ENCODE results near the gene CYP2D6. TPM values are rescaled to one million over a fixed set of nuclear protein-coding genes. Genes with fewer than 3 reads are reported as not detected.

The CYP2D6 gene
- polyA plus RNA-seq, 3 donors: 4.5 TPM; not detected in 2

DNA sequence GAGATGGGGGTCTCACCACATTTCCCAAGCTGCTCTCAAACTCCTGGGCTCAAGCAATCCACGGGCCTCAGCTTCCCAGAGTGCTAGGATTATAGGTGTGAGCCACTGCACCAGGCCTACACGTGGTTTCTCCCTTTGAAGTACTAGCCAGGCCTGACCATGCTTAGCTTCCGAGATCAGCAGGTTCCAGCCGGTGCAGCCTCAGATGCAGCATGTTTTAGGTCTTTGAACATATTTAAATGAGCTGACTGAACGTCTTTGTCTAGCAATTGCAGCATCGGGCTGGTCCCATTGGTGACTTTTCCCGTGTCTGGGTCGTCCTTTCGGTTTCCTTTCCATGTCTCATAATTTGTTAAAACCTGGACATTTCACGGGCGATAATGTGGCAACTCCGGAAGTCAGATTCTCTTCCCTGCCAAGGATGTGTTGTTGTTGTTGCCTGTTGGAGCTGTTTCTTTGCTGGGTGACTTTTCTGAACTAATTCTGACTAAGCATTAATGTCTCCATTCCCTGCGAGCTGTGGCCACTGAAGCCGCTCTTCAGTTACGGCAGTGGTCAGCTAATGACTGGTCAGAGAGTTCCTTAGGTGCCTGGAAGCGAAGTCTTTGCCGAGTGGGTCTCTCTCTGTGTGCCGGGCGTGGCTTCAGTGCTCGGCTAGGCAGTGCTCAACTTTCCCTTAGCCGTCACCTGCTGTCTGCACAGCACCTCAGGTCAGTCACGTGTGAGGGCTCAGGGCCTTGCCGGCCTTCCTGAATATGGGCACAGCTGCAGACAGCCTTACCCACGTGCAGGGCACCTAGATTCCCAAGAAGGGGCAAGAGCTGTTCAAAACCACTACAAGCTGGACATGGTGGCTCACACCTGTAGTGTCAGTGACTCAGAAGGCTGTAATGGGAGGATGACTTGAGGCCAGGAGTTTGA is 3.8 kb upstream of the CYP2D6 start:
- DNase-seq: no peak
- H3K36me3 Mint-ChIP-seq: peaks cover 0 to 5% of the 10 kb centered on the region in 2 donors
- H3K4me3 Mint-ChIP-seq: no peak overlapping the region
- no peak overlapping the region for H3K27ac Mint-ChIP-seq
- peaks cover 0 to 5% (median 3%) of the 10 kb centered on the region in 7 donors for H3K9me3 Mint-ChIP-seq
- H3K4me2 ChIP-seq (replicated peaks; ENCODE audit: extremely low read depth, low read length, poor library complexity, severe bottlenecking): no peak overlapping the region
- no peak overlapping the region for H2AFZ ChIP-seq (ENCODE audit: insufficient read depth, low read depth, low read length, poor library complexity, severe bottlenecking)
- H3K4me1 ChIP-seq (ENCODE audit: control insufficient read depth in 1 of 2, insufficient read depth in 2 of 2, low read length in 2 of 2): no peaks in the 10 kb centered on the region
- H3K79me2 ChIP-seq (ENCODE audit: insufficient read depth, low read length): no peaks in the 10 kb centered on the region
- TF ChIP-seq, protein P1, sequence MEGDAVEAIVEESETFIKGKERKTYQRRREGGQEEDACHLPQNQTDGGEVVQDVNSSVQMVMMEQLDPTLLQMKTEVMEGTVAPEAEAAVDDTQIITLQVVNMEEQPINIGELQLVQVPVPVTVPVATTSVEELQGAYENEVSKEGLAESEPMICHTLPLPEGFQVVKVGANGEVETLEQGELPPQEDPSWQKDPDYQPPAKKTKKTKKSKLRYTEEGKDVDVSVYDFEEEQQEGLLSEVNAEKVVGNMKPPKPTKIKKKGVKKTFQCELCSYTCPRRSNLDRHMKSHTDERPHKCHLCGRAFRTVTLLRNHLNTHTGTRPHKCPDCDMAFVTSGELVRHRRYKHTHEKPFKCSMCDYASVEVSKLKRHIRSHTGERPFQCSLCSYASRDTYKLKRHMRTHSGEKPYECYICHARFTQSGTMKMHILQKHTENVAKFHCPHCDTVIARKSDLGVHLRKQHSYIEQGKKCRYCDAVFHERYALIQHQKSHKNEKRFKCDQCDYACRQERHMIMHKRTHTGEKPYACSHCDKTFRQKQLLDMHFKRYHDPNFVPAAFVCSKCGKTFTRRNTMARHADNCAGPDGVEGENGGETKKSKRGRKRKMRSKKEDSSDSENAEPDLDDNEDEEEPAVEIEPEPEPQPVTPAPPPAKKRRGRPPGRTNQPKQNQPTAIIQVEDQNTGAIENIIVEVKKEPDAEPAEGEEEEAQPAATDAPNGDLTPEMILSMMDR (IDR thresholded peaks at IDR 0.05): no peak
- no peak overlapping the region for H3K27ac ChIP-seq (ENCODE audit: low read depth in 1 of 2, low read length in 2 of 2)
- H4K20me1 ChIP-seq (ENCODE audit: insufficient read depth, low read length): no peaks in the 10 kb centered on the region
- peaks cover 0 to 3% of the 10 kb centered on the region in 2 donors for H3K27me3 ChIP-seq (ENCODE audit: control insufficient read depth in 2 of 2, insufficient read depth in 2 of 2, low read length in 2 of 2)
- WGBS (ENCODE audit: insufficient coverage): 85% methylated on average over 24 of the region's 24 CpGs
- no peak overlapping the region for H3K4me3 ChIP-seq (replicated peaks in 1 of 3; ENCODE audit: low read depth in 2 of 3, low read length in 3 of 3)
- H3K4me1 Mint-ChIP-seq: no peaks in the 10 kb centered on the region
- peaks cover 3 to 20% (median 5%) of the 10 kb centered on the region in 3 donors for H3K27me3 Mint-ChIP-seq (ENCODE audit: low read depth in 3 of 3)
- intact Hi-C loops (cut with micrococcal nuclease): no loop called here
- peaks cover 0 to under 1% of the 10 kb centered on the region in 2 donors for H3K9me3 ChIP-seq (replicated peaks in 1 of 2; ENCODE audit: control insufficient read depth in 1 of 2, insufficient read depth in 1 of 2, low read length in 2 of 2)
- no peak overlapping the region for H3K9ac ChIP-seq (ENCODE audit: insufficient read depth, low read length, poor library complexity, severe bottlenecking)
- H3K36me3 ChIP-seq (replicated peaks in 1 of 2; ENCODE audit: control insufficient read depth in 1 of 2, insufficient read depth in 2 of 2, low read length in 2 of 2): no peaks in the 10 kb centered on the region

DNA sequence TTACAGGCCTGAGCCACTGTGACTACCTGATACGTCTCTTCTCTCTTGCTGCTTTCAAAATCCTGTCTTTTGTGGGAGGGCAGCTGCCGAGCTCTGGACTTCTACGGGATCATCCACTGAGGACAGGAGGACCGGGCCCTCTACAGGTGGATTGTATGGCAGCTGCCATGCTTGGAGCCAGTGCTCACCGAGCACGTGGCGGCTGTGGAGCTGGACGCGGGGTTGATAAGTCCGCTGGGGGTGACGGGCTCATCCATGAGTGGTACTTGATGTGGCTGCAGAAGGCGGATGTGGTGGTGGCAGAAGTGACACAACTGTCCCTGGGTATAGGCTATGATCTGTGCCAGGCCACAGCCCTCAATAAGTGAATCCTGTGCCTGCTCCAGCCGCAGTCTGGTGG is 1.8 kb upstream of the CYP2D6 start:
- Histone ChIP-seq H3K27ac (ENCODE audit: low read depth in 1 of 2, low read length in 2 of 2) (no peak overlapping the region), H3K79me2 (ENCODE audit: insufficient read depth, low read length) (no peaks in the 10 kb centered on the region), H3K36me3 (replicated peaks in 1 of 2; ENCODE audit: control insufficient read depth in 1 of 2, insufficient read depth in 2 of 2, low read length in 2 of 2) (no peaks in the 10 kb centered on the region), H3K9ac (ENCODE audit: insufficient read depth, low read length, poor library complexity, severe bottlenecking) (no peak overlapping the region), H3K4me3 (replicated peaks in 1 of 3; ENCODE audit: low read depth in 2 of 3, low read length in 3 of 3) (no peak overlapping the region), H3K4me1 (ENCODE audit: control insufficient read depth in 1 of 2, insufficient read depth in 2 of 2, low read length in 2 of 2) (no peaks in the 10 kb centered on the region), H3K27me3 (ENCODE audit: control insufficient read depth in 2 of 2, insufficient read depth in 2 of 2, low read length in 2 of 2) (peaks cover 0 to 3% of the 10 kb centered on the region in 2 donors), H3K9me3 (replicated peaks in 1 of 2; ENCODE audit: control insufficient read depth in 1 of 2, insufficient read depth in 1 of 2, low read length in 2 of 2) (peaks cover 0 to 3% of the 10 kb centered on the region in 2 donors), H3K4me2 (replicated peaks; ENCODE audit: extremely low read depth, low read length, poor library complexity, severe bottlenecking) (no peak overlapping the region), H4K20me1 (ENCODE audit: insufficient read depth, low read length) (no peaks in the 10 kb centered on the region), H2AFZ (ENCODE audit: insufficient read depth, low read depth, low read length, poor library complexity, severe bottlenecking) (no peak overlapping the region)
- peaks cover 7 to 21% (median 12%) of the 10 kb centered on the region in 3 donors for H3K27me3 Mint-ChIP-seq (ENCODE audit: low read depth in 3 of 3)
- H3K4me1 Mint-ChIP-seq: peaks cover 2% of the 10 kb centered on the region
- H3K27ac Mint-ChIP-seq: peak overlapping the region in 1 of 7 donors; percentile 84
- H3K9me3 Mint-ChIP-seq: peaks cover 0 to 5% (median 1%) of the 10 kb centered on the region in 7 donors
- TF ChIP-seq, protein P1 (IDR thresholded peaks at IDR 0.05): no peak
- DNase-seq: no peak
- H3K36me3 Mint-ChIP-seq: no peaks in the 10 kb centered on the region
- H3K4me3 Mint-ChIP-seq: peak overlapping the region in 1 of 2 donors; percentile 17
- intact Hi-C loops (cut with micrococcal nuclease): no loop called here
- WGBS (ENCODE audit: insufficient coverage): 90% methylated on average over 8 of the region's 13 CpGs

Data from CD14-positive monocyte (primary cell).